Gastroesophageal sphincter (tissue), 3 donors: Measurements from ENCODE around the gene GAPVD1.

Source experiments
- POLR2A ChIP-seq, 2 donors: fragments of 450-650 bp; IDR thresholded peaks; one replicate each; pipeline ENCODE4 v1.6.1; 2017; ENCODE audit warnings: antibody characterized with exemption in 2 of 2, mild to moderate bottlenecking in 2 of 2, moderate library complexity in 1 of 2
- TF ChIP-seq, protein P1 (sequence below), 4 experiments: fragments of 200-600 bp in 2 of 4; fragments of 450-650 bp in 2 of 4; sonication (generic) in 1 of 4; IDR thresholded peaks; one replicate each; pipeline ENCODE4 v1.5.1; 2017 to 2019; ENCODE audit warnings: antibody characterized with exemption in 4 of 4, mild to moderate bottlenecking in 2 of 4, moderate library complexity in 2 of 4

DNA sequence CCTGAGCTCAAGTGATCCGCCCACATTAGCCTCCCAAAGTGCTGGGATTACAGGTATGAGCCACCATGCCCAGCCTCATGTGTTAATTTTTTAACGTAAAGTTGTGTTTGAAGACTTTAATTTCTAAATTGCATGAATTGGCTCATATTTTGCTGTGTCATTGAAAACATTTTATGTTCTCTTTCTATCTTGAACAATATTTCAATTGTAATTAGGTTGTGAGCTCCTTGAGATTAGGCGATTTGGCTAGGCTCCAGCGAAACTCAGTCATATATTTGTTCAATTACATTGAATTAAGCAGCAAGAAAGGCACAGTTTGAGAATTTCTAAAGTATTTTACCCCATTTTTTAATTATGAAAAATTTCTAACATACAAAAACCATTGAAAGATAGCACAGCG is 34.0 kb downstream of the GAPVD1 start:
- TF ChIP-seq, protein P1, sequence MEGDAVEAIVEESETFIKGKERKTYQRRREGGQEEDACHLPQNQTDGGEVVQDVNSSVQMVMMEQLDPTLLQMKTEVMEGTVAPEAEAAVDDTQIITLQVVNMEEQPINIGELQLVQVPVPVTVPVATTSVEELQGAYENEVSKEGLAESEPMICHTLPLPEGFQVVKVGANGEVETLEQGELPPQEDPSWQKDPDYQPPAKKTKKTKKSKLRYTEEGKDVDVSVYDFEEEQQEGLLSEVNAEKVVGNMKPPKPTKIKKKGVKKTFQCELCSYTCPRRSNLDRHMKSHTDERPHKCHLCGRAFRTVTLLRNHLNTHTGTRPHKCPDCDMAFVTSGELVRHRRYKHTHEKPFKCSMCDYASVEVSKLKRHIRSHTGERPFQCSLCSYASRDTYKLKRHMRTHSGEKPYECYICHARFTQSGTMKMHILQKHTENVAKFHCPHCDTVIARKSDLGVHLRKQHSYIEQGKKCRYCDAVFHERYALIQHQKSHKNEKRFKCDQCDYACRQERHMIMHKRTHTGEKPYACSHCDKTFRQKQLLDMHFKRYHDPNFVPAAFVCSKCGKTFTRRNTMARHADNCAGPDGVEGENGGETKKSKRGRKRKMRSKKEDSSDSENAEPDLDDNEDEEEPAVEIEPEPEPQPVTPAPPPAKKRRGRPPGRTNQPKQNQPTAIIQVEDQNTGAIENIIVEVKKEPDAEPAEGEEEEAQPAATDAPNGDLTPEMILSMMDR (IDR thresholded peaks at IDR 0.05), result no peak
- no peak for TF ChIP-seq POLR2A (IDR thresholded peaks at IDR 0.05)
